ENCODE measurements around the gene PRDM16. TPM values are rescaled to one million over a fixed set of nuclear protein-coding genes. Genes with fewer than 3 reads are reported as not detected.
A peak's percentile ranks its signal among the peaks of the same experiment; 100 is the strongest.

Gene PRDM16
- total RNA-seq, 1 donor from 2014 or later: 0.43 TPM

DNA sequence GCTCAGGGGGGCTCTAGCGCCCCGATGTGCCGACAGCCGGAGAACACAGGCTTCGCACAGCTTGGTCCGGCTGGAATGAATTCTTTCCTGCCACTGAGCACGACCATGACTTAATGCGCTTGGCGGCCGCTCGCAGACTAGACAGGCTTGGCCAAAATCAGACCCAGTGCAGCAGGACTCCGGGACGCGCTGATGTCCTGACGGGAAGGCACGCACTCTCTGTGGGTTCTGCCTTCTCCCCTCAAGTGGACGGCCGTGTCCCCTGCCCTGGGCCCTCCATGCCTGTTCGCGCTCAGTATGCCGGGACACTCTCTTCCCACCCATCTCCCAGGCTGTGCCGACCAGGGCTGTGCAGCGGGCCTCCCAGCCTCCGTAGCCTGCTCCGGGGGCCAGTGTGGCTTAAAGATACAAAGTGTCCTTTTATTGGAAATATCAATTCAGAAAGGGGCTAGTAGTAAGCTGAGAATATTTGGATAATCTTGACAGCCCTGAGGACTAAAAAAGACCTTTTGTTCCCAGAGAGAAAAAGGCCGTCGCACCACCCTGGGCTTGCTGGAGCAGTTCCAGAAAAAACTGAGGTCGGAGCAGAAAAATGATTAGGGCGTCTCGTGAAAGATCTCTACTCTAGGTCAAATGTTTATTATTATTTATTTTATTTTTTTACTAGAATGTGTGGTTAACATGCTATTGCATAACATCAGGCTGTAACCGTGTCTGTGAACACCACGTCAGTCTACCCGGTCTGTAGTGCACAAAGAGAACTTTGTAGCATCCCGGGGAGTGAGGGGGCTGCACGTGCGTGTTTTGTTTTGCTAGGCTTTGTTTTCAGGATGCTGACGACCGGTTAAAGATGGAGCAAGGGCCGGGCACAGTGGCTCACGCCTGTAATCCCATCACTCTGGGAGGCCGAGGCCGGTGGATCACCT, 297.4 kb downstream of the PRDM16 start:
- FAIRE-seq: no peak

GRCh38 chr1:3367376-3367775, 298.4 kb downstream of the PRDM16 start:
- H3K9ac ChIP-seq (ENCODE audit: low read length): no peak overlapping the region
- no peaks in the 10 kb centered on the region for H3K9me3 ChIP-seq (ENCODE audit: insufficient read depth, low read depth, low read length)
- Mint-ChIP-seq H3K36me3 (ENCODE audit: low read depth, unreplicated experiment) (no peaks in the 10 kb centered on the region), H3K4me3 (ENCODE audit: unreplicated experiment) (no peak overlapping the region), H3K9me3 (ENCODE audit: unreplicated experiment) (no peaks in the 10 kb centered on the region), H3K27me3 (ENCODE audit: low read depth, unreplicated experiment) (peaks cover 24% of the 10 kb centered on the region), H3K27ac (ENCODE audit: unreplicated experiment) (no peak overlapping the region), H3K4me1 (ENCODE audit: low read depth, unreplicated experiment) (peaks cover 5% of the 10 kb centered on the region)
- H4K20me1 ChIP-seq (ENCODE audit: insufficient read depth, low read length): peaks cover 6% of the 10 kb centered on the region
- peaks cover 6% of the 10 kb centered on the region for H3K27me3 ChIP-seq (ENCODE audit: insufficient read depth, low read length)
- H3K4me1 ChIP-seq (ENCODE audit: insufficient read depth, low read length): peaks cover 39% of the 10 kb centered on the region
- H2AFZ ChIP-seq (ENCODE audit: low read depth, low read length): no peak overlapping the region
- no peak overlapping the region for H3K4me3 ChIP-seq (ENCODE audit: insufficient read depth, low read depth, low read length)
- H3K36me3 ChIP-seq (ENCODE audit: insufficient read depth, low read length): no peaks in the 10 kb centered on the region
- FAIRE-seq: no peak
- H3K27ac ChIP-seq (ENCODE audit: low read depth, low read length): no peak overlapping the region
- DNase-seq (ENCODE audit: low read depth): no peak
- H3K4me2 ChIP-seq (ENCODE audit: low read length): no peak overlapping the region
- TF ChIP-seq CTCF (IDR thresholded peaks at IDR 0.05; ENCODE audit: insufficient read depth, low read depth, low read length) (no peak), EZH2 (IDR thresholded peaks at IDR 0.05; ENCODE audit: insufficient read depth, low read length) (no peak)
- no peaks in the 10 kb centered on the region for H3K79me2 ChIP-seq (ENCODE audit: insufficient read depth, low read length)

More for the DNA sequence above, 297.4 kb downstream of the PRDM16 start:
- Mint-ChIP-seq H3K4me1 (ENCODE audit: low read depth, unreplicated experiment) (peaks cover 5% of the 10 kb centered on the region), H3K27me3 (ENCODE audit: low read depth, unreplicated experiment) (peaks cover 32% of the 10 kb centered on the region), H3K27ac (ENCODE audit: unreplicated experiment) (no peak overlapping the region), H3K4me3 (ENCODE audit: unreplicated experiment) (no peak overlapping the region), H3K36me3 (ENCODE audit: low read depth, unreplicated experiment) (no peaks in the 10 kb centered on the region), H3K9me3 (ENCODE audit: unreplicated experiment) (peaks cover 1% of the 10 kb centered on the region)
- no peak for TF ChIP-seq EZH2 (IDR thresholded peaks at IDR 0.05; ENCODE audit: insufficient read depth, low read length)
- no peak for TF ChIP-seq CTCF (IDR thresholded peaks at IDR 0.05; ENCODE audit: insufficient read depth, low read depth, low read length)
- no peak overlapping the region for H3K4me3 ChIP-seq (ENCODE audit: insufficient read depth, low read depth, low read length)
- H3K27ac ChIP-seq (ENCODE audit: low read depth, low read length): no peak overlapping the region
- peaks cover 6% of the 10 kb centered on the region for H3K27me3 ChIP-seq (ENCODE audit: insufficient read depth, low read length)
- no peak overlapping the region for H3K9ac ChIP-seq (ENCODE audit: low read length)
- peak overlapping the region; percentile 62 for H3K4me2 ChIP-seq (ENCODE audit: low read length)
- peaks cover 39% of the 10 kb centered on the region for H3K4me1 ChIP-seq (ENCODE audit: insufficient read depth, low read length)
- peak; percentile 48 for DNase-seq (ENCODE audit: low read depth)
- H3K9me3 ChIP-seq (ENCODE audit: insufficient read depth, low read depth, low read length): no peaks in the 10 kb centered on the region
- H4K20me1 ChIP-seq (ENCODE audit: insufficient read depth, low read length): peaks cover 6% of the 10 kb centered on the region
- H3K79me2 ChIP-seq (ENCODE audit: insufficient read depth, low read length): no peaks in the 10 kb centered on the region
- no peaks in the 10 kb centered on the region for H3K36me3 ChIP-seq (ENCODE audit: insufficient read depth, low read length)
- no peak overlapping the region for H2AFZ ChIP-seq (ENCODE audit: low read depth, low read length)

DNA sequence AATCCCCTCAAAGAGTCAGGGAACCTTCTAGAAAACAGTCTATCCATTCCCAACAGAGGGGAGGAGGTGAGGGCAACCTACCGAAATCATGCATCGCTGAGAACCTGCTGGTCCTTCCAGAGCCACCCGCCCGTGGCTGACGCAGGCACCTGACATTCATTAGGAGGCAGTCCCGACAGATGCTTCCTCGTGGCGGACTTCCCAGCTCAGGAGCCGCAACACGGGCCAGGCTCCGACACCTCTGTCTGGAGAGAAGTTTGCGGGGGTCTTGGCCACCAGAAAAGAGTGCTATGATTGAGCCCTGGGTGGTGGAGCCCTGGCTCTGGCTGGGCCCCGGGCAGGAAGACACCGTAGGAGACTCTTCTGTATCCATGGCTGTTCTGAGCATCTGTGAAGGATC, 299.1 kb downstream of the PRDM16 start:
- Histone ChIP-seq H3K4me1 (ENCODE audit: insufficient read depth, low read length) (peaks cover 39% of the 10 kb centered on the region), H3K4me2 (ENCODE audit: low read length) (peak overlapping the region; percentile 74), H3K36me3 (ENCODE audit: insufficient read depth, low read length) (no peaks in the 10 kb centered on the region), H3K27me3 (ENCODE audit: insufficient read depth, low read length) (peaks cover 6% of the 10 kb centered on the region), H3K79me2 (ENCODE audit: insufficient read depth, low read length) (no peaks in the 10 kb centered on the region), H4K20me1 (ENCODE audit: insufficient read depth, low read length) (peaks cover 6% of the 10 kb centered on the region), H3K9me3 (ENCODE audit: insufficient read depth, low read depth, low read length) (no peaks in the 10 kb centered on the region), H3K27ac (ENCODE audit: low read depth, low read length) (no peak overlapping the region), H3K4me3 (ENCODE audit: insufficient read depth, low read depth, low read length) (no peak overlapping the region), H3K9ac (ENCODE audit: low read length) (no peak overlapping the region), H2AFZ (ENCODE audit: low read depth, low read length) (no peak overlapping the region)
- no peak for FAIRE-seq
- peaks cover 25% of the 10 kb centered on the region for H3K27me3 Mint-ChIP-seq (ENCODE audit: low read depth, unreplicated experiment)
- no peak overlapping the region for H3K4me3 Mint-ChIP-seq (ENCODE audit: unreplicated experiment)
- H3K27ac Mint-ChIP-seq (ENCODE audit: unreplicated experiment): no peak overlapping the region
- no peaks in the 10 kb centered on the region for H3K36me3 Mint-ChIP-seq (ENCODE audit: low read depth, unreplicated experiment)
- H3K4me1 Mint-ChIP-seq (ENCODE audit: low read depth, unreplicated experiment): peaks cover 5% of the 10 kb centered on the region
- H3K9me3 Mint-ChIP-seq (ENCODE audit: unreplicated experiment): no peaks in the 10 kb centered on the region
- TF ChIP-seq CTCF (IDR thresholded peaks at IDR 0.05; ENCODE audit: insufficient read depth, low read depth, low read length): no peak
- no peak for TF ChIP-seq EZH2 (IDR thresholded peaks at IDR 0.05; ENCODE audit: insufficient read depth, low read length)
- DNase-seq (ENCODE audit: low read depth): no peak

Measured in astrocyte (in vitro differentiated cells and primary cell).